Adrenal gland (tissue), 5 donors: ENCODE measurements around the gene TTC34.

Source experiments
- POLR2A ChIP-seq, 2 donors: fragments of 450-650 bp; IDR thresholded peaks; one replicate each; pipeline ENCODE4 v1.6.1; 2017; ENCODE audit warnings: antibody characterized with exemption in 2 of 2, mild to moderate bottlenecking in 2 of 2, moderate library complexity in 1 of 2
- TF ChIP-seq, protein P1 (sequence below), 6 experiments: fragments of 450-650 bp in 4 of 6; fragments of 200-600 bp in 2 of 6; sonication (generic) in 1 of 6; IDR thresholded peaks; 1 replicate in 5 of 6; 2 replicates in 1 of 6; pipeline versions ENCODE4 v1.5.1 to v1.8.0; 2016 to 2021; ENCODE audit warnings: antibody characterized with exemption in 6 of 6, mild to moderate bottlenecking in 2 of 6, moderate library complexity in 1 of 6
- donor health status: DM: no; HTN: no; CAD: no.

DNA sequence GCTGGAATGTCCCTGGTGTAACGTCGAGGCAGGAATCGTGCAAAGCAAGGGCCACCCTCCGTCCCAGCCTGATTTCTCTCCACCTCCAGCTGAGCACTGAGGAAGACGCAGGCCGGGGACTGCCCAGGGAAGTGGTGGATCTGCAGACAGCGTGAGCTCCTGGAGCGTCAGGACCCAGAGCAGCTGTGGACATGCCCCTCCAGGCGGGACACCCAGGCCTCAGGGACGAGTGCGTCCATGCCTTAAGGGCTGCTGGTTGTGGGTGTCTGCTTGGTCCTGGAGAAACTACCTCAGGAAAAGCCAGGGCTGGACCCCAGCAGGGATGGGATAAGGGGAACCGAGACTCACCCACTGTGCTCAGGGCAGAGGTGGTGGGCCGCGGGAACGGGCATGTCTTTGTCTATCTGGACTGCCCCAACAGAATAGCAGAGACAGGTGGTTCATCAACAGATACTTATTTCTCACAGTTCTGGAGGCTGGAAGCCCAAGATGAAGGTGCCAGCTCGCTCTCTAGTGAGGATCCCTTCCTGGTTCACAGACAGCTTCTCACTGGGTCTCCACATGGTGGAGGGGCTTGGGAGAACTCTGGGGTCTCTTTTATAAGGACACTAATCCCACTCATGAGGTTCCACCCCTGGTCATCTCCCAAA, 162.9 kb downstream of the TTC34 start:
- TF ChIP-seq, protein P1, sequence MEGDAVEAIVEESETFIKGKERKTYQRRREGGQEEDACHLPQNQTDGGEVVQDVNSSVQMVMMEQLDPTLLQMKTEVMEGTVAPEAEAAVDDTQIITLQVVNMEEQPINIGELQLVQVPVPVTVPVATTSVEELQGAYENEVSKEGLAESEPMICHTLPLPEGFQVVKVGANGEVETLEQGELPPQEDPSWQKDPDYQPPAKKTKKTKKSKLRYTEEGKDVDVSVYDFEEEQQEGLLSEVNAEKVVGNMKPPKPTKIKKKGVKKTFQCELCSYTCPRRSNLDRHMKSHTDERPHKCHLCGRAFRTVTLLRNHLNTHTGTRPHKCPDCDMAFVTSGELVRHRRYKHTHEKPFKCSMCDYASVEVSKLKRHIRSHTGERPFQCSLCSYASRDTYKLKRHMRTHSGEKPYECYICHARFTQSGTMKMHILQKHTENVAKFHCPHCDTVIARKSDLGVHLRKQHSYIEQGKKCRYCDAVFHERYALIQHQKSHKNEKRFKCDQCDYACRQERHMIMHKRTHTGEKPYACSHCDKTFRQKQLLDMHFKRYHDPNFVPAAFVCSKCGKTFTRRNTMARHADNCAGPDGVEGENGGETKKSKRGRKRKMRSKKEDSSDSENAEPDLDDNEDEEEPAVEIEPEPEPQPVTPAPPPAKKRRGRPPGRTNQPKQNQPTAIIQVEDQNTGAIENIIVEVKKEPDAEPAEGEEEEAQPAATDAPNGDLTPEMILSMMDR (IDR thresholded peaks at IDR 0.05), result no peak
- TF ChIP-seq POLR2A (IDR thresholded peaks at IDR 0.05), result no peak
